GM12874 (cell line): ENCODE measurements around the gene ZNF385D.

Source experiments
- CTCF ChIP-seq: IDR thresholded peaks from 2 replicates; pipeline ENCODE4 v1.5.1; 2011; ENCODE audit warnings: low read depth, mild to moderate bottlenecking, control low read depth, low read length, moderate library complexity; ENCODE audit not compliant: insufficient read depth

ZNF385D gene

DNA sequence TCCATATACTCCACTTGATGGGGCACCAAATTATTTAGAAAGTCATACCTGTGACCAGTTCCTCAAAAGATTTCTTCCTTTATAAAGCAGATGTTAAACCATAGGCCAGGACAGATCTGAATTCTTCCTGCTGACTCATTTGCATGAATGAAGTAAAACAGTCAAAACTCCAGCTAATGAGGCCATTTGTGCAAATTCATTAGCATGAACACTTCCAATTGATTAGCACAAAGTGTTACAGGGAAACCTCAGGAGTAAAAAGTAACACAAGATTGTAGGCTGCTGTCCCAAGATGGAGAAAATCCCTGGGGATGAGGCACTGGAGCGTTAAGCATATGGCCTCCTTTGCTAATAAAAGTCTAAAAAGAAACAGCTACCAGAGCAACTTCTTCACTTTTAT, 149.8 kb downstream of the ZNF385D start:
- TF ChIP-seq CTCF = no peak

DNA sequence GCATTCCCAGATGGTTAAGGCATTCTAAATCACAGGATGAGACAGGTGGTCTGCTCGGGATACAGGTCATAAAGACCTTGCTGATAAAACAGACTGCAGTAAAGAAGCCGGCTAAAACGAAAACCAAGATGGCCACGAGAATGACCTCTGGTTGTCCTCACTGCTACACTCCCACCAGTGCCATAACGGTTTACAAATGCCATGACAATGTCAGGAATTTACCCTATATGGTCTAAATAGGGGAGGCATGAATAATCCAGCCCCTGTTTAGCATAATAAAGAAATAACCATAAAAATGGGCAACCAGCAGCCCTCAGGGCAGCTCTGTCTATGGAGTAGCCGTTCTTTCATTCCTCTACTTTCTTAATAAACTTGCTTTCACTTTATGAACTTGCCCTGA, 151.1 kb downstream of the ZNF385D start:
- no peak for TF ChIP-seq CTCF

- TF ChIP-seq CTCF = no peak
Observed at GRCh38 chr3:21592828-21593227, 158.2 kb downstream of the ZNF385D start.

DNA sequence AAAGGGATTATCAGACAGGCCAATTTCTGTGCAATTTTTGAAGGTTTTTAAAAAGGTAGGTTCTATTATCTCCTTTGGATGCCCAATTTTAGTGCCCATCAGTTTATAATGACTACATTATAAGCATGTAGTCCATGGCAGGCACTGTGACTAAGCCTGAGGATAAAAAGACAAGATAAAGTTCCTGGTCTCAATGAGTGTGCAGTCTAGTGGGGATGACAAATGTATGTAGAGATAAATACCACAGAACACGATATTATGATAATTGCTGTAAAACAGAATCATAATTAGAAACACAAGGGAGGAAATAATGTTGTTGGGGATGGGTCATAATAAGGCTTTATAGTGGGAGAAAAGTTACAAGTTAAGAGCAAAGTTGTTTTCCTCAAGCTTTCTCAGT, 163.1 kb downstream of the ZNF385D start:
- no peak for TF ChIP-seq CTCF

- no peak for TF ChIP-seq CTCF
Observed at GRCh38 chr3:21585216-21585740, 165.7 kb downstream of the ZNF385D start.

DNA sequence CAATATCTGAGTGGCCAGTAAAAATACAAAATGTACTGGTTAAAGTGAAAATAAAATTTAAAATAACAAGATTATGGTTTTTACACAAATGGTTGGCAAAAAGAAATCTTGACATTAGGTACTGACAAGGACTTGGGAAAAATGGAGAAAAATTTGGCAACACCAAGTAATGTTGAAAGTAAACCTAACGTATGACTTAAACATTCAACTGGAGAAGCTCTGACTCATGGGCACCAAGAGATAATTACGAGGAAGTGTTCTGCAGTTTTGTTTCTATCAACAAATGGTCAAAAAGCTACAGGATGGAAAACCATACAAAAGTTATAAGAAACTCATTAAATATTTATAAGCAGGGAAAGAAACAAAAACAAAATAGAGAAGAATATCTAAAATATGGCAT, 177.7 kb downstream of the ZNF385D start:
- TF ChIP-seq CTCF = no peak

- no peak for TF ChIP-seq CTCF
Observed at GRCh38 chr3:21564531-21564930, 186.5 kb downstream of the ZNF385D start.
